Sigmoid colon (tissue), 4 donors: ENCODE measurements around the gene TRIM13.

Experiments
- EP300 ChIP-seq, 4 donors: sonication (generic); formaldehyde crosslinking; IDR thresholded peaks; one replicate each; pipeline ENCODE4 v1.6.1; 2017; ENCODE audit warnings: antibody characterized with exemption in 4 of 4
- POLR2A ChIP-seq, 2 donors: fragments of 450-650 bp; IDR thresholded peaks; one replicate each; pipeline ENCODE4 v1.6.1; 2016; ENCODE audit warnings: antibody characterized with exemption in 2 of 2, mild to moderate bottlenecking in 2 of 2, moderate library complexity in 2 of 2
- TF ChIP-seq, protein P1 (sequence below), 4 experiments: fragments of 450-650 bp in 3 of 4; fragments of 200-600 bp in 1 of 4; IDR thresholded peaks; one replicate each; pipeline ENCODE4 v1.5.1; 2016 to 2019; ENCODE audit warnings: antibody characterized with exemption in 4 of 4, mild to moderate bottlenecking in 3 of 4, moderate library complexity in 2 of 4

DNA sequence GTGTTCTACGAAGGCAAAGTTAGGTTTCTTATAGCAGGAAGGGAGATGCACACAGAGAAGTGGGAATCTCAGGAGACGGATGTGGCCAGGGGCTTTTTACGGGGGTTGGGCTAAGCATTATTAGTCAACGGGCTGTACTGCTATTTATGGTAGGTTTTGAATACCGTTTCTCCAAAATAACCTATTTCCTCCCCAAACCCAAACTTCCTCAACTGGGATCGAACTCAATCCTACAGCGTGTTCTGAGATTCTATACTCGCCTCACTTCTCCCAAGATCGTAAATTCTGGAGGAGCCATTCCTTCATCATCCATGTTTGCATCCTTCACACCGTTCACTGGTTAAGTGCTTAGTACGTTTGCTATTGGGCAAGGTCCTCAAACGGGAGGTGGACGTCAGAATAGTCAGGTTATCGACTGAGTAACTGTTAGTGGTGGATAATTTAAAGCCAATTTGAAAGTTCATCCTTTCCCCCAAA, 1.2 kb upstream of the TRIM13 start:
- TF ChIP-seq POLR2A (IDR thresholded peaks at IDR 0.05) (no peak), EP300 (IDR thresholded peaks at IDR 0.05) (no peak)
- TF ChIP-seq, protein P1, sequence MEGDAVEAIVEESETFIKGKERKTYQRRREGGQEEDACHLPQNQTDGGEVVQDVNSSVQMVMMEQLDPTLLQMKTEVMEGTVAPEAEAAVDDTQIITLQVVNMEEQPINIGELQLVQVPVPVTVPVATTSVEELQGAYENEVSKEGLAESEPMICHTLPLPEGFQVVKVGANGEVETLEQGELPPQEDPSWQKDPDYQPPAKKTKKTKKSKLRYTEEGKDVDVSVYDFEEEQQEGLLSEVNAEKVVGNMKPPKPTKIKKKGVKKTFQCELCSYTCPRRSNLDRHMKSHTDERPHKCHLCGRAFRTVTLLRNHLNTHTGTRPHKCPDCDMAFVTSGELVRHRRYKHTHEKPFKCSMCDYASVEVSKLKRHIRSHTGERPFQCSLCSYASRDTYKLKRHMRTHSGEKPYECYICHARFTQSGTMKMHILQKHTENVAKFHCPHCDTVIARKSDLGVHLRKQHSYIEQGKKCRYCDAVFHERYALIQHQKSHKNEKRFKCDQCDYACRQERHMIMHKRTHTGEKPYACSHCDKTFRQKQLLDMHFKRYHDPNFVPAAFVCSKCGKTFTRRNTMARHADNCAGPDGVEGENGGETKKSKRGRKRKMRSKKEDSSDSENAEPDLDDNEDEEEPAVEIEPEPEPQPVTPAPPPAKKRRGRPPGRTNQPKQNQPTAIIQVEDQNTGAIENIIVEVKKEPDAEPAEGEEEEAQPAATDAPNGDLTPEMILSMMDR (IDR thresholded peaks at IDR 0.05), result no peak
